WTC11 (cell line): ENCODE measurements around the gene RASD1. TPM values are rescaled to one million over a fixed set of nuclear protein-coding genes. Genes with fewer than 3 reads are reported as not detected.

Experiments used
- ATAC-seq: fragments of 200-7000 bp; cut with Tn5 transposase; 2 replicates; pipeline ENCODE4 v1.10.0; 2021; ENCODE audit warnings: mild to moderate bottlenecking, moderate library complexity
- CTCF ChIA-PET: fragments of 300-600 bp; sonication (Branson Sonifier 250); formaldehyde crosslinking; loops from one replicate; lab custom pipeline; 2021; ENCODE audit warnings: antibody characterized with exemption; lab: Charles Lee
- POLR2A ChIA-PET: fragments of 350-600 bp; sonication (Branson Sonifier 250); formaldehyde crosslinking; loops from one replicate; lab custom pipeline; 2021; ENCODE audit warnings: antibody characterized with exemption; lab: Charles Lee
- DNase-seq: peaks from one replicate; pipeline ENCODE4 v3.0.0; 2021; ENCODE audit warnings: low spot score
- H3K27ac Mint-ChIP-seq: 2 replicates; pipeline ENCODE4 v1.8.0; 2021; ENCODE audit warnings: mixed read lengths
- H3K27me3 Mint-ChIP-seq: 2 replicates; pipeline ENCODE4 v1.8.0; 2021; ENCODE audit warnings: low read depth, mild to moderate bottlenecking, moderate library complexity, mixed read lengths
- H3K36me3 Mint-ChIP-seq: 2 replicates; pipeline ENCODE4 v1.8.0; 2021; ENCODE audit warnings: mixed read lengths
- H3K4me1 Mint-ChIP-seq: 2 replicates; pipeline ENCODE4 v1.8.0; 2022; ENCODE audit warnings: mixed read lengths
- H3K4me3 Mint-ChIP-seq: 2 replicates; pipeline ENCODE4 v1.8.0; 2021; ENCODE audit warnings: mild to moderate bottlenecking, moderate library complexity, mixed read lengths
- H3K9me3 Mint-ChIP-seq: 2 replicates; pipeline ENCODE4 v1.8.0; 2021; ENCODE audit warnings: mixed read lengths
- E2F1 ChIP-seq: sonication (generic); formaldehyde crosslinking; IDR thresholded peaks from 2 replicates; pipeline ENCODE4 v1.8.0; 2022; ENCODE audit warnings: mild to moderate bottlenecking, missing genetic modification reagents
- E2F4 ChIP-seq: sonication (generic); formaldehyde crosslinking; IDR thresholded peaks from 2 replicates; pipeline ENCODE4 v1.8.1; 2022; ENCODE audit warnings: low read depth, mild to moderate bottlenecking, moderate library complexity, missing genetic modification reagents, borderline replicate concordance
- E2F5 ChIP-seq: sonication (generic); formaldehyde crosslinking; IDR thresholded peaks from 2 replicates; pipeline ENCODE4 v1.8.1; 2022; ENCODE audit warnings: mild to moderate bottlenecking, moderate library complexity, missing genetic modification reagents
- FOXK1 ChIP-seq: sonication (generic); formaldehyde crosslinking; IDR thresholded peaks from 2 replicates; pipeline ENCODE4 v1.8.0; 2022; ENCODE audit warnings: mild to moderate bottlenecking, moderate library complexity, missing genetic modification reagents
- JUN ChIP-seq: sonication (generic); formaldehyde crosslinking; IDR thresholded peaks from 2 replicates; pipeline ENCODE4 v1.8.0; 2023; ENCODE audit warnings: mild to moderate bottlenecking, missing genetic modification reagents
- NFATC4 ChIP-seq: fragments of 250-450 bp; sonication (Bioruptor Pico); IDR thresholded peaks from 2 replicates; pipeline ENCODE4 v1.9.0; 2021; ENCODE audit warnings: mild to moderate bottlenecking
- ZBTB43 ChIP-seq: sonication (generic); formaldehyde crosslinking; IDR thresholded peaks from 2 replicates; pipeline ENCODE4 v1.8.1; 2023; ENCODE audit warnings: mild to moderate bottlenecking, missing genetic modification reagents
- ZNF232 ChIP-seq: sonication (generic); formaldehyde crosslinking; IDR thresholded peaks from 2 replicates; pipeline ENCODE4 v1.8.0; 2022; ENCODE audit warnings: mild to moderate bottlenecking, missing genetic modification reagents
- ZNF281 ChIP-seq: sonication (generic); formaldehyde crosslinking; IDR thresholded peaks from 2 replicates; pipeline ENCODE4 v1.8.0; 2023; ENCODE audit warnings: mild to moderate bottlenecking, missing genetic modification reagents
- ZNF416 ChIP-seq: fragments of 250-450 bp; sonication (Bioruptor Pico); IDR thresholded peaks from 2 replicates; pipeline ENCODE4 v1.9.0; 2021; ENCODE audit warnings: mild to moderate bottlenecking, inconsistent platforms
- ZNF532 ChIP-seq: fragments of 250-450 bp; sonication (Bioruptor Pico); IDR thresholded peaks from 2 replicates; pipeline ENCODE4 v1.9.0; 2021; ENCODE audit warnings: mild to moderate bottlenecking, borderline replicate concordance
- ZSCAN18 ChIP-seq: fragments of 250-450 bp; sonication (Bioruptor Pico); IDR thresholded peaks from 2 replicates; pipeline ENCODE4 v2.1.2; 2022; ENCODE audit warnings: mild to moderate bottlenecking, moderate library complexity
- total RNA-seq: library from RNA; stranded (reverse); gene quantifications from 3 replicates; pipeline ENCODE4 v1.2.3, GENCODE V29; 2021

Gene RASD1
- total RNA-seq, 1 experiment from 2014 or later: 5.1 TPM

GRCh38 chr17:17494499-17494869 is 1.7 kb downstream of the RASD1 start (continued):
- TF ChIP-seq ZNF532 (CRISPR knock-in tag): no peak
- no peak for TF ChIP-seq ZBTB43 (CRISPR knock-in tag)
- no peak for TF ChIP-seq E2F5 (CRISPR knock-in tag)
- no peak for TF ChIP-seq NFATC4 (CRISPR knock-in tag)
- no peak for TF ChIP-seq ZNF232 (CRISPR knock-in tag)
- no peak for TF ChIP-seq ZNF281 (CRISPR knock-in tag)

- DNase-seq (no peak), ATAC-seq (no peak)
- Mint-ChIP-seq H3K36me3 (peaks cover 12% of the 10 kb centered on the region), H3K4me1 (peaks cover 41% of the 10 kb centered on the region), H3K27me3 (peaks cover 29% of the 10 kb centered on the region), H3K4me3 (peak overlapping the region; percentile 52), H3K9me3 (no peaks in the 10 kb centered on the region), H3K27ac (no peak overlapping the region)
- TF ChIP-seq ZNF532 (CRISPR knock-in tag) (no peak), E2F4 (no peak), JUN (CRISPR knock-in tag) (no peak), ZSCAN18 (CRISPR knock-in tag) (no peak), FOXK1 (CRISPR knock-in tag) (no peak), ZNF416 (no peak), E2F1 (CRISPR knock-in tag) (no peak)
- ChIA-PET POLR2A (interaction anchor here (0.5 kb wide), 1 partner anchor 557 kb away, joined by 3 read pairs; no protein-coding TSS in a partner anchor), CTCF (interaction anchor here (1.1 to 1.2 kb wide), 2 partner anchors 120 to 139 kb away, joined by 3 to 4 read pairs; no protein-coding TSS in a partner anchor)
Observed at GRCh38 chr17:17493986-17494466, 2.2 kb downstream of the RASD1 start.
